SK-N-MC (cell line): ENCODE results near the gene SMARCC1.
A peak's percentile ranks its signal among the peaks of the same experiment; 100 is the strongest.

Source experiments
- DNase-seq: peaks from one replicate; pipeline ENCODE4 v3.0.0-alpha.2; 2011; ENCODE audit warnings: low read depth, low spot score
- H3K27ac ChIP-seq: fragments of 200-600 bp; sonication (generic); 2 replicates; pipeline ENCODE4 v1.5.1; 2016; ENCODE audit warnings: mixed run types
- H3K36me3 ChIP-seq: fragments of 200-600 bp; sonication (generic); 2 replicates; pipeline ENCODE4 v1.6.1; 2017; ENCODE audit warnings: antibody characterized with exemption, low read length, mixed read lengths; ENCODE audit not compliant: insufficient read depth
- H3K4me3 ChIP-seq: fragments of 200-600 bp; sonication (generic); 2 replicates; pipeline ENCODE4 v1.5.1; 2016
- H3K9ac ChIP-seq: fragments of 200-600 bp; sonication (generic); 2 replicates; pipeline ENCODE4 v1.8.0; 2017; ENCODE audit warnings: mixed run types, mixed read lengths; ENCODE audit not compliant: insufficient read length
- H3K9me3 ChIP-seq: fragments of 200-600 bp; sonication (generic); 2 replicates; pipeline ENCODE4 v1.6.1; 2017; ENCODE audit warnings: low read depth, mild to moderate bottlenecking, antibody characterized with exemption, low read length, moderate library complexity, mixed read lengths
- EZH2 ChIP-seq: fragments of 200-600 bp; sonication (generic); IDR thresholded peaks from one replicate; pipeline ENCODE4 v1.6.1; 2017; ENCODE audit warnings: antibody characterized with exemption
- FOXP2 ChIP-seq: optimal IDR thresholded peaks from 2 replicates; pipeline ENCODE3; 2011; ENCODE audit warnings: mild to moderate bottlenecking, moderate library complexity; ENCODE audit not compliant: insufficient read depth; ENCODE audit errors: extremely low read length, control extremely low read depth
- POLR2AphosphoS5 ChIP-seq: IDR thresholded peaks from 2 replicates; pipeline ENCODE4 v1.6.1; 2012; ENCODE audit warnings: mild to moderate bottlenecking, low read depth, low read length, borderline replicate concordance

SMARCC1 gene

GRCh38 chr3:47629770-47630169 is 151.9 kb downstream of the SMARCC1 start:
- Histone ChIP-seq H3K9ac (no peak overlapping the region), H3K27ac (no peak overlapping the region), H3K4me3 (no peak overlapping the region), H3K9me3 (no peaks in the 10 kb centered on the region), H3K36me3 (peaks cover 79% of the 10 kb centered on the region)
- no peak for DNase-seq
- TF ChIP-seq EZH2 (no peak), FOXP2 (no peak), POLR2AphosphoS5 (no peak)

GRCh38 chr3:47628426-47628825 is 153.3 kb downstream of the SMARCC1 start:
- TF ChIP-seq FOXP2 (no peak), EZH2 (no peak), POLR2AphosphoS5 (no peak)
- no peak for DNase-seq
- H3K4me3 ChIP-seq, result no peak overlapping the region
- no peaks in the 10 kb centered on the region for H3K9me3 ChIP-seq
- H3K9ac ChIP-seq, result no peak overlapping the region
- peaks cover 77% of the 10 kb centered on the region for H3K36me3 ChIP-seq
- H3K27ac ChIP-seq, result 0 out of 2 replicates have a peak overlapping the region, but pooled peaks have one; percentile 6

GRCh38 chr3:47622671-47623461 is 158.8 kb downstream of the SMARCC1 start:
- H3K9ac ChIP-seq, result no peak overlapping the region
- no peaks in the 10 kb centered on the region for H3K9me3 ChIP-seq
- TF ChIP-seq EZH2, result no peak
- TF ChIP-seq POLR2AphosphoS5, result no peak
- no peak for TF ChIP-seq FOXP2
- H3K4me3 ChIP-seq, result no peak overlapping the region
- no peak for DNase-seq
- no peak overlapping the region for H3K27ac ChIP-seq
- H3K36me3 ChIP-seq, result peaks cover 72% of the 10 kb centered on the region

GRCh38 chr3:47617086-47618010 is 164.3 kb downstream of the SMARCC1 start:
- H3K27ac ChIP-seq, result 0 out of 2 replicates have a peak overlapping the region, but pooled peaks have one; percentile 19
- H3K9ac ChIP-seq, result no peak overlapping the region
- no peak overlapping the region for H3K4me3 ChIP-seq
- DNase-seq, result no peak
- TF ChIP-seq POLR2AphosphoS5 (no peak), EZH2 (no peak), FOXP2 (no peak)
- no peaks in the 10 kb centered on the region for H3K9me3 ChIP-seq
- H3K36me3 ChIP-seq, result peaks cover 67% of the 10 kb centered on the region

- peaks cover 68% of the 10 kb centered on the region for H3K36me3 ChIP-seq
These were observed 166.9 kb downstream of the SMARCC1 start for GRCh38 chr3:47614788-47615187.

GRCh38 chr3:47613722-47614121 is 168.0 kb downstream of the SMARCC1 start:
- H3K27ac ChIP-seq, result no peak overlapping the region; the same call in 1 of the 2 replicates
- H3K9ac ChIP-seq, result no peak overlapping the region
- DNase-seq, result no peak
- H3K36me3 ChIP-seq, result peaks cover 65% of the 10 kb centered on the region
- no peaks in the 10 kb centered on the region for H3K9me3 ChIP-seq
- no peak overlapping the region for H3K4me3 ChIP-seq
- TF ChIP-seq FOXP2 (no peak), EZH2 (no peak), POLR2AphosphoS5 (no peak)

More at GRCh38 chr3:47614788-47615187, 166.9 kb downstream of the SMARCC1 start:
- peak overlapping the region; percentile 50; the same call in 1 of the 2 replicates for H3K27ac ChIP-seq
- H3K9me3 ChIP-seq, result no peaks in the 10 kb centered on the region
- H3K4me3 ChIP-seq, result no peak overlapping the region
- no peak overlapping the region for H3K9ac ChIP-seq
- DNase-seq, result no peak
- TF ChIP-seq EZH2 (no peak), POLR2AphosphoS5 (no peak), FOXP2 (no peak)

- Histone ChIP-seq H3K4me3 (no peak overlapping the region), H3K36me3 (peaks cover 69% of the 10 kb centered on the region), H3K9me3 (no peaks in the 10 kb centered on the region), H3K27ac (no peak overlapping the region), H3K9ac (no peak overlapping the region)
- TF ChIP-seq EZH2, result no peak
- TF ChIP-seq POLR2AphosphoS5, result no peak
- TF ChIP-seq FOXP2, result no peak
- no peak for DNase-seq
These were observed 168.8 kb downstream of the SMARCC1 start for GRCh38 chr3:47612879-47613278.

GRCh38 chr3:47612178-47612577 is 169.5 kb downstream of the SMARCC1 start:
- TF ChIP-seq POLR2AphosphoS5 (no peak), EZH2 (no peak), FOXP2 (no peak)
- H3K36me3 ChIP-seq, result peaks cover 66% of the 10 kb centered on the region
- no peak overlapping the region for H3K9ac ChIP-seq
- H3K27ac ChIP-seq, result peak overlapping the region; percentile 60; the same call in 1 of the 2 replicates
- no peak for DNase-seq
- H3K9me3 ChIP-seq, result no peaks in the 10 kb centered on the region
- no peak overlapping the region for H3K4me3 ChIP-seq
